Measurements from ENCODE around the gene KCNK3.

DNA sequence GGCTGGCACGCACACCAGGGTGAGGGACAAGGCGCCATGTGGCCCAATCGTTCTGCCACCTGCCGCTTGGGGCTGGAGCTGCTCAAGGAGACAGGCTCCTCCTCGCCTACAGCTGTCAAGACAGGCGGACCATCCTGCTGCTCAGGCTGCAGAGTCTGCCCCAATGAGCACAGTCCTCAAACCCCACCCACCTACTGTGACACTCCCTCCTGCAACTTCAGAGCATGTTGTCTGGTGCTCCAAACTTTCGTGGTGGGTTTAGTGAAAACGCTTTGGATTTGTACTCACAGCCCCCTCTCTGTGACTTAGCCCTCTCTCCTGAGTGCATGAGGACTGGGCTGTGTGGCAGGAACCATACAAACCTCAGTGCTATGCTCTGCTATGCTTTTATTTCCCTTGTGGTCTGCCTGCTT lies 48.4 kb downstream of the KCNK3 start:
- TF ChIP-seq, protein P1, sequence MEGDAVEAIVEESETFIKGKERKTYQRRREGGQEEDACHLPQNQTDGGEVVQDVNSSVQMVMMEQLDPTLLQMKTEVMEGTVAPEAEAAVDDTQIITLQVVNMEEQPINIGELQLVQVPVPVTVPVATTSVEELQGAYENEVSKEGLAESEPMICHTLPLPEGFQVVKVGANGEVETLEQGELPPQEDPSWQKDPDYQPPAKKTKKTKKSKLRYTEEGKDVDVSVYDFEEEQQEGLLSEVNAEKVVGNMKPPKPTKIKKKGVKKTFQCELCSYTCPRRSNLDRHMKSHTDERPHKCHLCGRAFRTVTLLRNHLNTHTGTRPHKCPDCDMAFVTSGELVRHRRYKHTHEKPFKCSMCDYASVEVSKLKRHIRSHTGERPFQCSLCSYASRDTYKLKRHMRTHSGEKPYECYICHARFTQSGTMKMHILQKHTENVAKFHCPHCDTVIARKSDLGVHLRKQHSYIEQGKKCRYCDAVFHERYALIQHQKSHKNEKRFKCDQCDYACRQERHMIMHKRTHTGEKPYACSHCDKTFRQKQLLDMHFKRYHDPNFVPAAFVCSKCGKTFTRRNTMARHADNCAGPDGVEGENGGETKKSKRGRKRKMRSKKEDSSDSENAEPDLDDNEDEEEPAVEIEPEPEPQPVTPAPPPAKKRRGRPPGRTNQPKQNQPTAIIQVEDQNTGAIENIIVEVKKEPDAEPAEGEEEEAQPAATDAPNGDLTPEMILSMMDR (IDR thresholded peaks at IDR 0.05) = no peak
- no peak for TF ChIP-seq POLR2A (IDR thresholded peaks at IDR 0.05)

All from thyroid gland (tissue), 4 donors.